Esophagus squamous epithelium (tissue), 5 donors: ENCODE data around the gene FGF18. TPM values are rescaled to one million over a fixed set of nuclear protein-coding genes. Genes with fewer than 3 reads are reported as not detected.

Source experiments
- DNase-seq: peaks from one replicate; lab custom pipeline; 2025; lab: John Stamatoyannopoulos, UW
- H3K27ac ChIP-seq, 4 donors: fragments of 200-600 bp; sonication (generic); one replicate each; pipeline ENCODE4 v1.5.1; 2016 to 2019; ENCODE audit warnings: mild to moderate bottlenecking in 1 of 4
- H3K27me3 ChIP-seq, 4 donors: fragments of 200-600 bp; sonication (generic); 1 replicate in 3 of 4; 2 replicates in 1 of 4; pipeline versions ENCODE4 v1.5.1 to v1.6.0; 2017 to 2021; ENCODE audit warnings: antibody characterized with exemption in 1 of 4
- H3K36me3 ChIP-seq, 3 donors: fragments of 200-600 bp; sonication (generic); one replicate each; pipeline ENCODE4 v1.5.1; 2016 to 2019
- H3K4me1 ChIP-seq, 3 donors: fragments of 200-600 bp; sonication (generic); one replicate each; pipeline ENCODE4 v1.5.1; 2017 to 2019
- H3K4me3 ChIP-seq, 4 donors: fragments of 200-600 bp; sonication (generic); 1 replicate in 3 of 4; 2 replicates in 1 of 4; pipeline ENCODE4 v1.5.1; 2016 to 2019; ENCODE audit warnings: mild to moderate bottlenecking in 2 of 4, moderate library complexity in 1 of 4
- H3K9me3 ChIP-seq, 3 donors: fragments of 200-600 bp; sonication (generic); one replicate each; pipeline ENCODE4 v1.5.1; 2016 to 2019
- POLR2A ChIP-seq, 4 donors: fragments of 450-650 bp; IDR thresholded peaks; one replicate each; pipeline ENCODE4 v1.6.1; 2017; ENCODE audit warnings: antibody characterized with exemption in 4 of 4, mild to moderate bottlenecking in 4 of 4, moderate library complexity in 3 of 4
- WGBS, 2 donors: methylation state at CpG; one replicate each; pipeline ENCODE4 v1.1.5; 2018; 5-methylcytosine and 5-hydroxymethylcytosine counted together
- intact Hi-C: fragments of 100-400 bp; cut with DNase I; formaldehyde crosslinking; loops from one replicate; pipeline ENCODE4 v1.15.0; 2022
- total RNA-seq, 4 donors: library from RNA; depleted of rRNA; stranded (reverse); fragments of >200 nt; gene quantifications; one replicate each; pipeline ENCODE4 v1.1.0, GENCODE V29; 2016
- TF ChIP-seq, protein P1 (sequence below), 6 experiments: fragments of 450-650 bp in 4 of 6; fragments of 200-600 bp in 2 of 6; sonication (generic) in 2 of 6; IDR thresholded peaks; one replicate each; pipeline ENCODE4 v1.5.1; 2016 to 2019; ENCODE audit warnings: antibody characterized with exemption in 6 of 6, mild to moderate bottlenecking in 4 of 6, moderate library complexity in 4 of 6
- donor health status: DM: yes; HTN: yes; CAD: no.

Gene FGF18
- total RNA-seq, 4 donors from 2014 or later: 0.15 to 0.29 (median 0.19) TPM; not detected in 1

DNA sequence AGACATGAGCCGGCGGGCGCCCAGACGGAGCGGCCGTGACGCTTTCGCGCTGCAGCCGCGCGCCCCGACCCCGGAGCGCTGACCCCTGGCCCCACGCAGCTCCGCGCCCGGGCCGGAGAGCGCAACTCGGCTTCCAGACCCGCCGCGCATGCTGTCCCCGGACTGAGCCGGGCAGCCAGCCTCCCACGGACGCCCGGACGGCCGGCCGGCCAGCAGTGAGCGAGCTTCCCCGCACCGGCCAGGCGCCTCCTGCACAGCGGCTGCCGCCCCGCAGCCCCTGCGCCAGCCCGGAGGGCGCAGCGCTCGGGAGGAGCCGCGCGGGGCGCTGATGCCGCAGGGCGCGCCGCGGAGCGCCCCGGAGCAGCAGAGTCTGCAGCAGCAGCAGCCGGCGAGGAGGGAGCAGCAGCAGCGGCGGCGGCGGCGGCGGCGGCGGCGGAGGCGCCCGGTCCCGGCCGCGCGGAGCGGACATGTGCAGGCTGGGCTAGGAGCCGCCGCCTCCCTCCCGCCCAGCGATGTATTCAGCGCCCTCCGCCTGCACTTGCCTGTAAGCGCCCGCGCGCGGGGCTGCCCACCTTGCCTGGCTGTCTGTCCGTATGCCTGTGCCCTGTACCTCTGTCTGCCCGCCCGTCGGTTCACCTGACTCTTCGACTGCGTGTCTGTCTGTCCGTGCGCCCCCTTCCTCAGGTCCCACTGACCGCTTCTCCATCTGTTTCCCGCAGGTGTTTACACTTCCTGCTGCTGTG is 412 bp downstream of the FGF18 start:
- Histone ChIP-seq H3K4me3 (peak overlapping the region; percentile 19 to 64 (median 37)), H3K27me3 (peaks cover 0 to 39% (median 0%) of the 10 kb centered on the region in 4 donors), H3K4me1 (peaks cover 21 to 33% (median 23%) of the 10 kb centered on the region in 3 donors), H3K36me3 (no peaks in the 10 kb centered on the region), H3K9me3 (no peaks in the 10 kb centered on the region), H3K27ac (no peak overlapping the region)
- no peak for DNase-seq
- TF ChIP-seq, protein P1, sequence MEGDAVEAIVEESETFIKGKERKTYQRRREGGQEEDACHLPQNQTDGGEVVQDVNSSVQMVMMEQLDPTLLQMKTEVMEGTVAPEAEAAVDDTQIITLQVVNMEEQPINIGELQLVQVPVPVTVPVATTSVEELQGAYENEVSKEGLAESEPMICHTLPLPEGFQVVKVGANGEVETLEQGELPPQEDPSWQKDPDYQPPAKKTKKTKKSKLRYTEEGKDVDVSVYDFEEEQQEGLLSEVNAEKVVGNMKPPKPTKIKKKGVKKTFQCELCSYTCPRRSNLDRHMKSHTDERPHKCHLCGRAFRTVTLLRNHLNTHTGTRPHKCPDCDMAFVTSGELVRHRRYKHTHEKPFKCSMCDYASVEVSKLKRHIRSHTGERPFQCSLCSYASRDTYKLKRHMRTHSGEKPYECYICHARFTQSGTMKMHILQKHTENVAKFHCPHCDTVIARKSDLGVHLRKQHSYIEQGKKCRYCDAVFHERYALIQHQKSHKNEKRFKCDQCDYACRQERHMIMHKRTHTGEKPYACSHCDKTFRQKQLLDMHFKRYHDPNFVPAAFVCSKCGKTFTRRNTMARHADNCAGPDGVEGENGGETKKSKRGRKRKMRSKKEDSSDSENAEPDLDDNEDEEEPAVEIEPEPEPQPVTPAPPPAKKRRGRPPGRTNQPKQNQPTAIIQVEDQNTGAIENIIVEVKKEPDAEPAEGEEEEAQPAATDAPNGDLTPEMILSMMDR (IDR thresholded peaks at IDR 0.05): no peak
- TF ChIP-seq POLR2A (IDR thresholded peaks at IDR 0.05): no peak
- WGBS, 2 donors: 1% methylated on average over 32 to 34 of the region's 95 CpGs
- intact Hi-C loops: loop anchor here (5.0 kb wide), 1 partner anchor 487 kb away; no protein-coding TSS in a partner anchor

DNA sequence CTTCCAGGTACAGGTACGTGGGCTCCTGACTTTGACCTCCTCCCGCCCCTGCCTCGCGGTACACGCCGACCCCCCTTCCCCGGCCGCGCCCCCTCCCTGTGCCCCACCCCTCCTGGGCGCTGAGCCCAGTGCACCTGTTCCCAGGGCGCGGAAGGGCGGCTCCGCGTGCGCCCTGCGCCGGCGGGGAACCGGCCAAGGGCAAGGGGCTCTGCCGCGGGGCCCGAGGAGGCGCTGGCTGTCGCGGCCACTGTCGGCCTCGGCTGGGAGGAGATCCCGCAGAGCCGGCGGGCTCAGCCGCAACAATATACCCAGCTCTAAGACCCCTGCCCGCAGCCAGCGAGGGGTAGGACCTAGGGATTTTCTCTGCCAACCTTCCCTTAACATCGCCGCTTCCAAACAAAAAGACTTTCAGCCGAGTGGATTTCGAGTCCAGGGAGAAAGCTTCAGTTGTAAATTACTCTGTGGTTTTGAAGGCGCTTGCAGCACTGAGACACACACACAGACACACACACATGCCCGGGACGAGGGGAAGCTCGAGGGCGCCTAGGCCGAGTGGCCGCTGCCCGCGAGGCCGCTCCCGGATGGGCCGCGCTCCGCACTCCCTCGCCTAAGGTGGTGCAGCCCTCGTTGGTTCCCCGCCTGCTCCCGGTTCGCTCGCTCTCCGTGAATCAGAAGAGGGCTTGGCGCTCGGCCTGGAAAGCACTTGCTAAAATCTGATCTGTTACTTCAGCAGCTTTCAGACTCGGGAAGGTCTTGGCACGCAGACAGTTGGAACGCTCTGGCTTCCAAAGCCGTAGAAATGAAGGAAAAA is 1.2 kb downstream of the FGF18 start:
- Histone ChIP-seq H3K9me3 (no peaks in the 10 kb centered on the region), H3K4me3 (peak overlapping the region; percentile 19 to 64 (median 37)), H3K4me1 (peaks cover 21 to 33% (median 23%) of the 10 kb centered on the region in 3 donors), H3K36me3 (no peaks in the 10 kb centered on the region), H3K27me3 (peaks cover 0 to 41% (median 0%) of the 10 kb centered on the region in 4 donors), H3K27ac (no peak overlapping the region)
- intact Hi-C loops: loop anchor here (5.0 kb wide), 1 partner anchor 487 kb away; no protein-coding TSS in a partner anchor
- TF ChIP-seq POLR2A (IDR thresholded peaks at IDR 0.05): no peak
- TF ChIP-seq, protein P1 (IDR thresholded peaks at IDR 0.05): no peak
- DNase-seq: no peak
- 0 to 2% methylated on average over 4 to 7 of the region's 65 CpGs for WGBS, 2 donors

DNA sequence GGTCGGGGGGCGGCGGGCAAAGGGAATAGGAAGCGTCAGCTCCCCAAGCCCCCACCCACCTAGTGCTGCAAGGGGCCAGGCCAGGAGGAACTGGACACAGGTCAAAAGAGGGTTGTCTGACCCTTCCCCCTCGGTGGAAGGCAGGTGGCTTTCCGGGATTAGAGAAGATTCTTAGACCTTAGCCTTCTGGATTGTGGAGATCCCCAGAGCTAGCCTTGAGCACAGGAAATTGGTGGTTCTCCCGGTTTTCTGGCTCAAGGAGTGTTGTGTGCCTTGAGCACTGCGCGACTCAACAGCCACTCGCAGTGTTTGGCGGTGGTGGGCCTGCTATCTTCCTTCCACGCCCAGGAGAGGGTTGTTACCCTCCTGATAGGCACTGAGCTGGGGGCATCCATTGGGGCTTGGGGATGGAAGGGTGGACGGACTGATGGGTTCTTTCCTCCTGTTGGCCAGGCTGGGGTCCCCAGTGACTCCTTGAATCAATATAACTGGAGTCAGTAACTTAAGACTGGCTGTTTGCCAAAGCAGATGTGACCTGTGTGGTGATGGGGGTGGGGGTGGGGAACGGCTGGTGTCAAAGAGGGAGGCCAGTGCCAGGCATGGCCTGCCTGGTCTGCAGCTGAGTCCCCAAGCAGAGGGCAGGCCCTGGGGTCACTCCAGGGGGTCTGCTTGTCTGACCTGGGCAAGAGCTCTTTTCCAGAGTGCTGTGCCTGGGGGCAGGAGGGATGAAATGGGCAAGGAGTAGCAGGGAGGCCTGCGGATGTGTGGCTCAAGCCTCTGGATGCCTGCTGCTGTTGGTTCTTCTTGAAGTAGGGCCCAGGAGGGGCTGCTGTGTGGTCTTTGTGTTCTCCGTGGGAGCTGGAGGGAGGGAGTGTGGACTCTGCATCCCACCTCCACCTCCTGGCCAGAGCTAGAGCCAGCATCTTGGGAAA is 2.1 kb downstream of the FGF18 start:
- Histone ChIP-seq H3K4me1 (peaks cover 21 to 33% (median 23%) of the 10 kb centered on the region in 3 donors), H3K9me3 (no peaks in the 10 kb centered on the region), H3K36me3 (no peaks in the 10 kb centered on the region), H3K27ac (no peak overlapping the region), H3K27me3 (peaks cover 0 to 41% (median 0%) of the 10 kb centered on the region in 4 donors), H3K4me3 (peak overlapping the region in 1 of 4 donors; percentile 64)
- 40 to 58% methylated on average over 4 to 8 of the region's 16 CpGs for WGBS, 2 donors
- no peak for TF ChIP-seq POLR2A (IDR thresholded peaks at IDR 0.05)
- TF ChIP-seq, protein P1 (IDR thresholded peaks at IDR 0.05): no peak
- no peak for DNase-seq
- intact Hi-C loops: loop anchor here (5.0 kb wide), 1 partner anchor 486 kb away; no protein-coding TSS in a partner anchor

DNA sequence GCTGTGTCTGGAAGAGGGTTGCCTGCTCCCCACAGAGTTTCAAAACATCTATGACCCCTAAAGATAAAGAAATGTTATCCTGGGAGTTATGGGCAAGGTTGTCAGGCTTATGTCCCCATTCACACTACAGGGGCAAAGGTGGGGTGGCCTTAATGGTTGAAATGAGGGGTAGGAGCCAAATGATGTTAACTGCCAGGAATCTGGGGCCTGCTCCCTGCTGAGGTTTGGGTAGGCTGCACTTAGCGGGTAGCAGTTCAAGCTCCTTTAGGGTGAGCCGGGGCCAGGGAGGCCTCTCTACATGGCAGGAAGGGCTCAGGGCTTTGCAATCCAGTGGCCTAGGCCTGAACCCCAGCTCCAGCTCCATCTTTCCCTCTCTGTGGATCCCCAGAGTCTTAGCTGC is 3.0 kb downstream of the FGF18 start:
- Histone ChIP-seq H3K9me3 (no peaks in the 10 kb centered on the region), H3K4me3 (no peak overlapping the region), H3K27me3 (peaks cover 0 to 41% (median 0%) of the 10 kb centered on the region in 4 donors), H3K27ac (no peak overlapping the region), H3K36me3 (no peaks in the 10 kb centered on the region), H3K4me1 (peaks cover 21 to 33% (median 23%) of the 10 kb centered on the region in 3 donors)
- no peak for TF ChIP-seq POLR2A (IDR thresholded peaks at IDR 0.05)
- TF ChIP-seq, protein P1 (IDR thresholded peaks at IDR 0.05): no peak
- DNase-seq: no peak
- intact Hi-C loops: loop anchor here (5.0 kb wide), 1 partner anchor 485 kb away; no protein-coding TSS in a partner anchor
- 86% methylated on average over 2 of the region's 2 CpGs; no CpG with 5 or more reads in 1 of the 2 donors for WGBS, 2 donors
